Tibial nerve (tissue), 4 donors: ENCODE results near the gene FAM9B.

Experiments
- EP300 ChIP-seq, 2 donors: sonication (generic); formaldehyde crosslinking; IDR thresholded peaks; one replicate each; pipeline ENCODE4 v1.6.1; 2017; ENCODE audit warnings: antibody characterized with exemption in 2 of 2, mild to moderate bottlenecking in 1 of 2
- POLR2A ChIP-seq, 2 donors: fragments of 450-650 bp; IDR thresholded peaks; one replicate each; pipeline ENCODE4 v1.6.1; 2017; ENCODE audit warnings: antibody characterized with exemption in 2 of 2, mild to moderate bottlenecking in 2 of 2, moderate library complexity in 2 of 2
- TF ChIP-seq, protein P1 (sequence below), 5 experiments: fragments of 200-600 bp in 3 of 5; fragments of 450-650 bp in 2 of 5; sonication (generic) in 3 of 5; IDR thresholded peaks; one replicate each; pipeline ENCODE4 v1.5.1; 2016 to 2019; ENCODE audit warnings: antibody characterized with exemption in 5 of 5, mild to moderate bottlenecking in 3 of 5, moderate library complexity in 2 of 5

- TF ChIP-seq, protein P1, sequence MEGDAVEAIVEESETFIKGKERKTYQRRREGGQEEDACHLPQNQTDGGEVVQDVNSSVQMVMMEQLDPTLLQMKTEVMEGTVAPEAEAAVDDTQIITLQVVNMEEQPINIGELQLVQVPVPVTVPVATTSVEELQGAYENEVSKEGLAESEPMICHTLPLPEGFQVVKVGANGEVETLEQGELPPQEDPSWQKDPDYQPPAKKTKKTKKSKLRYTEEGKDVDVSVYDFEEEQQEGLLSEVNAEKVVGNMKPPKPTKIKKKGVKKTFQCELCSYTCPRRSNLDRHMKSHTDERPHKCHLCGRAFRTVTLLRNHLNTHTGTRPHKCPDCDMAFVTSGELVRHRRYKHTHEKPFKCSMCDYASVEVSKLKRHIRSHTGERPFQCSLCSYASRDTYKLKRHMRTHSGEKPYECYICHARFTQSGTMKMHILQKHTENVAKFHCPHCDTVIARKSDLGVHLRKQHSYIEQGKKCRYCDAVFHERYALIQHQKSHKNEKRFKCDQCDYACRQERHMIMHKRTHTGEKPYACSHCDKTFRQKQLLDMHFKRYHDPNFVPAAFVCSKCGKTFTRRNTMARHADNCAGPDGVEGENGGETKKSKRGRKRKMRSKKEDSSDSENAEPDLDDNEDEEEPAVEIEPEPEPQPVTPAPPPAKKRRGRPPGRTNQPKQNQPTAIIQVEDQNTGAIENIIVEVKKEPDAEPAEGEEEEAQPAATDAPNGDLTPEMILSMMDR (IDR thresholded peaks at IDR 0.05), result no peak
- TF ChIP-seq POLR2A (IDR thresholded peaks at IDR 0.05) (no peak), EP300 (IDR thresholded peaks at IDR 0.05) (no peak)
Observed at GRCh38 chrX:9074326-9074725, 40.4 kb upstream of the FAM9B start.
